Activated CD4-positive, alpha-beta T cell treated with anti-CD3 and anti-CD28 coated beads, Interleukin-2, Interleukin-6, amounts not matched to agents 100 ng/mL and 50 ng/mL, durations not matched to agents 16 hours and 8 hours (primary cell): Measurements from ENCODE around the gene C12orf56.
"Not testable (repeated sequence)": the region's sequence is repeated elsewhere in the genome, so short reads cannot be mapped to it uniquely, and the experiment has no call there.

Experiments
- DNase-seq: peaks from one replicate; pipeline ENCODE4 v3.0.0-alpha.2; 2020

C12orf56 gene

DNA sequence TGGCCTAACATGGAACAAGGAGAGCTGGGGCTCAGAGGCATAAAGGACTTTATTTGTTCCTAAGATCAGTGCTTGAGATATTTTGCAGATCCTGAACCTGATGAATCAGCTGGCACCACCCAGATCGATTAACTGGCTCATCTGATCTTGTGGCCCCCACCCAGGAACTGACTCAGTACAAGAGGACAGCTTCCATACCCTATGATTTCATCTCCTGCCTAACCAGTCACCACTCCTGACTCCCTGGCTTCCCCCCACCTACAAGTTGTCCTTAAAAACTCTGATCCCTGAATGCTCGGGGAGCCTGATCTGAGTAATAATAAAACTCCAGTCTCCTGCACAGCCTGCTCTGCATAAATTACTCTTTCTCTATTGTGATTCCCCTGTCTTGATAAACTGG is 5.1 kb downstream of the C12orf56 start:
- peak; percentile 57 for DNase-seq

DNA sequence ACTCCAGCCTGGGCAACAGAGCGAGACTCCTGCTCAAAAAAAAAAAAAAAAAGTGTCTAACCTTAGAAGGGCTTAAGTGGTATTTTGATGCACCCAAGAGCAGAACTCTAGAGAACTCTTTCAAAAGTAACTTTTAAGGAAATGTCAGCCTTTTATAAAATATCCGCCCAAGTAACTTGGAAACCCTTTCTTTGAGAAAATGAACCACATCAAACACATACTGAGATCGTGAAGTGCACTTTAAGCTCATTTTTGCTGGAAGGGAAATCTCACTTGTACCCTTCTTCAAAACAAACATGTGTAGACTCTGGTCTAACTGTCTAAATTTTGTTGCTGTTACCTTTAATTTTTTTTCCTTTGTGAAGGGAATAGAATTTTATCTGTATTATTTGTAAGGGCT is 5.5 kb downstream of the C12orf56 start:
- no peak for DNase-seq

DNA sequence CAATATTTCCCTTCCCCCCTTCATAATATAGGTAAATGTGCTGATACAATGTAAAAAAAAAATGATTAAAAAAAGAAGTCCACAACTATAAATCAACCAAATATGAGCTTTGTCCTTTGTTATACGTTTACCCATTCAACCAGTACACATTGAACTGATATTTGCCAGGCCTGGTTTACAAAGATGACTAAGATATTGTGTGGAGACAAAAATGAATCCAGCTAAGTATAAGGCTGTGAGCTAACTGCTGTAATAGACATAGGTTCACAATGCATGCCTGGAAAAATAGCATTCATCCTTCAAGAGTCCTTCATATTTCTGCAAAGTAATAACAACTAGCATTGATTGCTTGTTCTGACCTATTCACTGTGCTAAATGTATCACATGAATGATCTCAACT is 6.9 kb downstream of the C12orf56 start:
- no peak for DNase-seq

DNA sequence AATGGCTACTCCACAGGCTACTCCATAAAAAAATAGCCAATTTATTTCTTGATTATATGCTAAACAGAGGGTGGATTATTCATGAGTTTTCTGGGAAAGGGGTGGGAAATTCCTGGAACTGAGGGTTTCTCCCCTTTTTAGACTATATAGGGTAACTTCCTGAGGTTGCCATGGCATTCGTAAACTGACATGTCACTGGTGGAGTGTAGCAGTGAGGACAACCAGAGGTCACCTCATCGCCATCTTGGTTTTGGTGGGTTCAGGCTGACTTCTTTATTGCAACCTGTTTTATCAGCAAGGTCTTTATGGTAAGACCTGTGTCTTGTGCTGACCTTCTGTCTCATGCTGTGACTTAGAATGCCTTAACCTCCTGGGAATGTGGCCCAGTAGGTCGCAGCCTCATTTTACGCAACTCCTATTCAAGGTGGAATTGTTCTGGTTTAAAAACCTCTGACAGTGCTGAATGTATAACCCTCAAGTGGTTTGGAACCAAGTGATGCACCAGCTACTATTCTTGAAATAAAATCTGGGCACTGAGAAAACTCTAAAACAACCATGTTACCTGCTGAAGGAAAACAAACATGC is 27.7 kb downstream of the C12orf56 start:
- DNase-seq: no peak

DNA sequence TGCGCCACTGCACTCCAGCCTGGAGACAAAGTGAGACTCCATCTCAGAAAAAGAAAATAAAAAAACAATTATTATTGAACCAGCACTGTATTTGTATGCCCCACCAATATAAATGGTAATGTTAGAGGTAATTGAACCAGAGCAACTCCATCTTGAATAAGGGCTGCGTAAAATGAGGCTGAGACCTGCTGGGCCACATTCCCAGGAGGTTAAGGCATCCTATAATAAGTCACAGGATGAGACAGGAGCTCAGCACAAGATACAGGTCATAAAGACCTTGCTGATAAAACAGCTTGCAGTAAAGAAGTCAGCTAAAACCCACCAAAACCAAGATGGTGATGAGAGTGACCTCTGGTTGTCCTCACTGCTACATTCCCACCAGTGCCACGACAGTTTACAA is 29.4 kb downstream of the C12orf56 start:
- not testable (repeated sequence) for DNase-seq

DNA sequence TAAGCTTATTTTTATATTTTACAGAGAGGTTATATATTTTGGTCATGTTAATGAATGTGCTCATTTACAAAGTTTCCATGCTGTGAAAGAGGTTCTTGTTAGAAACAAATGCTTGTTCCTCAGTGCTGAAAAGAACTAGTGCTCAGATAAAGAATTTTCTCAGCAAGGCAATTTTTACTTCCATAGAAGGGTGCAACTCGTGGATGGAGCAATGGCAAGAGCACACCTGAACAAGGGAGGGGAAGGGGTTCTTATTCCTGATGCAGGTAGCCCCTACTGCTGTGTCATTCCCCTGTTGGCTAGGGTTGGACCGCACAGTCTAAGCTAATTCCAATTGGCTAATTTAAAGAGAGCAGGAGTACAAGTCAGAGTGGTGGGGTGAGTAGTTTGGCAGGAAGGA is 34.3 kb downstream of the C12orf56 start:
- not testable (repeated sequence) for DNase-seq

DNA sequence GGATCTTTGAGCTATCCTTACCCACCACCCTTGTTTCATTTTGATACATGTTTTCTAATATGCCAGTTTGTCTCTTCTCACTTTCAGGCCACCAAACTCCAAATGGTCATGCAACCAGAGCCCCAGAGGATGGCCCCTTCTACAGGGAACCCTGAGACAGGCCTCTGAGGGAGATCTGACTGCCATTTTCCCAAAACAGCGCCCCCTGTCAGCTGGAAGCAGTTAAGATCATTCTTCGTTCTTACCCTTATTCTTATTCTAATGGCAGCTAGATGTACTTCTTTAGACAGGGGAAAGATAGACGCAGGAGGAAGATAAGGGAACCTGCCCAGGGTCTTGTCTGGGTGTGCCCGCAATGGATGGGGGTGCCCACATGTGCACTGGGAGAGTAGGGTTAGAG is 38.4 kb downstream of the C12orf56 start:
- DNase-seq: no peak

DNA sequence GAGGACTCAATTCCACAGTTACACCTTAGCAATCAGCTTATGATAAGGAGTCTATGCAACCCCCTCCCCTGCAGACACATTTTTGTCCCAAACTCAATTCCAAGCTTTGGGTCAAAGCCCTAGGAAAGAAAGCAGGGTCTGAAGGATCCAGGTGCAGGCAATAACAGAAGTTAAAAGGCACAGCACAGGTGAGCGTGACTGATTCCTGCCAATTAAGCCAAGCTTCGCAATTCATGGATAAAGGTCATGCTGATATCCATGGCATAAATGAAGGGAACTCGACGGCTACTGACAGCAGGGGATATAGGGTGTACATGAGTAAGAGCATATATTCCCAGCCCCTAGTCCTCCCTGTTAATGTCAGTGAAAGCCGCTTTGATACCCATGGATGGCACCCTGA is 39.3 kb downstream of the C12orf56 start:
- no peak for DNase-seq

DNA sequence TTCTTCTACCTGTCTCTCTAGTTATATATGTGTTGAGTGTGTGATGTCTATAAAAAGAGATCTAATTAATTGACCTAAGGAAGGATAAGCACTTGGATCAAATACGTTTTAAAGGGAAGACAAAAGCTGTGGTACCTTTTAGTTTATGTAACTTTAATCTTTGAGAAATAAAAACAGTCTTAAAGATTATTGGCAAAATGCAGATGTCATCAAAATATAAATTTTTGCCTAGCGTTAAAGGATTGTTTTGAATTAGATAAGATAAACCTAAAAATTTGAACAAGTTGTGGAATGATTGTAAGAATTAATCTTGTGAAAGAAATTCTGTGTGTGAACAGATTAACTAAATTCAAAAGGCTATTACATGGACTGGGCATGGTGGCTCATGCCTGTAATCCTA is 42.9 kb downstream of the C12orf56 start:
- no peak for DNase-seq

DNA sequence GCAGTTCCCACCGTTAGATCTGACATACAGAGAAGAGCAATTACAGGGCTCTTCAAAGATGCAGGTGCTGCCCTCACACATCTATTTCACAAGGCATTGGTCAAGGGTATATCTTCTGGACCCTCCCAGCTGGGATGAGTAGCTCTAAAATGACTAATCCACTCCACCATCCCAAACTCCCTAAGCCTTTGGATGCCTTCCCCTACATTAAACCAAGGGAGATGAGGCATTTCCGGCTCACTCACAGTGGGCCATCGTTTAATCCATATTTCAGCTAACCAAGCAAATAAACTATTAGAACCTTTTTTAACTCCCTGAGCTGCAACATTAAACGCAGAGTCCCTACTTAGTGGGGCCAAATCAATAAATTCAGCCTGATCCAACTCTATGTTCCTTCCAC is 45.9 kb downstream of the C12orf56 start:
- not testable (repeated sequence) for DNase-seq

DNA sequence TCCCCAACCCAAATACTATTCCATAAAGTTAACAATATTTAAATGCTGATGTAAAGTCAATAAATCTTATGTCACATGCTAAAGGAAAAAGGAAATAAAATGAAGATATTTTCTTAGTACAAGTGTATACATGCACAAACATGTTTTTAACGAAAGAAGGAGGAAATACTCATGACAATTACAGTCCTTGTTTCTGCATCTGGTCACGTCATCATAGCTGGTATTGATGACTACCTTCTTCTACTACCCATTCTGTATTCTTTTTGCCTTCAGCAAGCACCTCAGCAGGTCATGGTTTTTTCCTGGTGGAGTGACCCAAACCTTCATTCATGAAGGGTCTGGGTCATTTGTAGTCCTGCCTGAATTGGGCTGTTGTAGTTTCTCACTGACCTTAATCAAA is 50.0 kb downstream of the C12orf56 start:
- not testable (repeated sequence) for DNase-seq

DNA sequence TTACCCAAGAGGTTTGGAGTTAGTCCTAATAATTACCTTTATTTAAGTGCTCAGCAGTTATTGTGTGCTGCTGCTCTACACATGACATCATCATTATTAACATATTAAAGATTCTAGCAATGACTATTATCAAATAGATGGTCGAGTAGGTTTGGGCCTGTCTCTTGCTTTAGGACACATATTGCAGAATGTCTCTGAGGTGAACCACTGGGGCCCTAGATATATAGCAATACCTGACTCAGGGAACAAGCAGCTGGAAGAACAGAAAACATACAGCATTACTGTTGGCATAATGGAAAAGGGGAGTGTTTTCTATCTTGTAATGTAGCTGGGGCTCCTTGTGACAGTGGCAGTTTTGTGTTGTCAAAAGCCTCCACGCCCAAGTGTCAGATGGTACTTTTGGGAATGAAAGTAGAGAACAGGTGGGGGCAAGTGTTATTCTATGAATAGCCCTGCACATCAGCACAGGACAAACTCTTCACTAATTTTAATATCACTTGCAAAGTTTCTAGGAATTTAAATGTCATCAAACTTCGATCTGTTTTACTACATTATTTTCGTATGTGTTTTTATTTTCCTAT is 54.6 kb downstream of the C12orf56 start:
- DNase-seq: no peak

DNA sequence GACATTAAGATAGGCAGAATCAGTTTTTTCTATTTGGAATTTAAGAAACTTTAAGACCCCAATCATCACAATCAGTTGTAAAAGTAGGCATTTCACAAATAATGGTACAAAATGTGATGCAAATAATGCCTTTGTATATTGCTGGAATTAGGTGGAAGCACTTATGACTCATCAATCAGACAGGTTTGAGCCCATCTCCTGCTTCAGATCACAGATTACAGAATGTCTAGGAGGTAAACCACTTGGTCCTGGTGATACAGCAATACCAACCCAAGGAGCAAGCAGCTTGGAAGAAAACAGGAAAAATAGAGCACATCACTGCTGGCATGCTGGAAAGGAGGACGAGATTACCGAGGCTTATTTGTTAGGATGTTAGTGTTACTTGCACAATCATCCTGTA is 57.6 kb downstream of the C12orf56 start:
- DNase-seq: no peak

DNA sequence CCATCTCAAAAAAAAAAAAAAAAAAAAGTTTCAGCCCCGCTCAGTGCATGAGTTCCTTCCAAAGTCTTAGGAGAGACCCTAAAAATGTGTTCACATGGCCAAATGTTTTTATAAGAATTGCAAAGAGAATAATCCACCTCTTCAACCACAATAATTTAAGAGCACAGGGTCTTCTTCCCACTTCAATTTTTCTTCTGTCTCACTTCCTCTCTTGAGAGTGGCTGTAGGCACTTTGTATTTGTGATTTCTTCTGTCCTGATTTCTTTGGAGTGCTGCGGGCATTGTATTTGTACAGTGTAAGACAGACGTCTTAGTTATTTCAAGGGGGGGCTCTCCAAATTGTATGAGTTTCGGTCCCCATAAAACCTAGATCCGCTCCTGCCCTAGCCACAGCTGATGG is 58.3 kb downstream of the C12orf56 start:
- no peak for DNase-seq

DNA sequence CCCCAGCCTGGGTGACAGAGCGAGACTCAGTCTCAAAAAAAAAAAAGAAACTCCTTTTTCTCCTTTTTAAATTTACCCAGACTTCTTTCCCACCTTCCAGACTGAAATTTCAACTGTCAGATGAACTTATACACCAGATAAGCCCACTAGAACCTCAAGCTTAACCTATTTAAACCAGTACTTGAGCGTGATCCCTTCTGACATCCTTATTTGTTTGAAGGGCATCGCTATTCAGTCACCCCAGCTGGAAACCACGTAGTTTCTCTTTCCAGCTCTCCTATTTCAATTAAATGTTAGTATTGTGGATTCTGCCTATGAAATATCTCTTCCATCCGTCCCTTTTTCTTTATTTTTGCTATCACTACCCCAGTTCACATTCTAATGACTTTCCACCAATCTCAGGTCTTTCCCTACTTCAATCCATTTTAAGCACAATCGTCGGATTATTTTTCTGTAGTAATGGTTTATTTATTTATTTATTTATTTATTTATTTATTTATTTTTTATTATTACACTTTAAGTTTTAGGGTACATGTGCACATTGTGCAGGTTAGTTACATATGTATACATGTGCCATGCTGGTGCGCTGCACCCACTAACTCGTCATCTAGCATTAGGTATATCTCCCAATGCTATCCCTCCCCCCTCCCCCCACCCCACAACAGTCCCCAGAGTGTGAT is 61.4 kb downstream of the C12orf56 start:
- not testable (repeated sequence) for DNase-seq

DNA sequence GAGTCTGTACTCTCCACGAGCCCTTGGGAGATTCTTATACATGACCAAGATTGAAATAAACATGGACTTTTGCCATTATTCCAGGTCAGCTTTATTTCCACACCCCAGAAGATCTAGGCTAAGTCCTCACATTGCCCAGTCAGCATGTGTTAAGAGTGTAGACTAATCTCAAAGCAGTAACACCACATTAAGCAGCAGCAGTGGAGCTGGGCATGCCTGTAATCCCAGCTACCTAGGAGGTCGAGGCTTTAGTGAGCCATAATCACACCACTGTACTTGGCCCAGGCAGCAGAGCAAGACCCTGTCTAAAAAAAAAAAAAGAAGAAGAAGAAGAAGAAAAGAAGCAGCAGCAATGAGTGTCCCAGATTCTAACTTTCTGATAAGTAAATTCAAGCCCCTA is 65.5 kb downstream of the C12orf56 start:
- DNase-seq: no peak

DNA sequence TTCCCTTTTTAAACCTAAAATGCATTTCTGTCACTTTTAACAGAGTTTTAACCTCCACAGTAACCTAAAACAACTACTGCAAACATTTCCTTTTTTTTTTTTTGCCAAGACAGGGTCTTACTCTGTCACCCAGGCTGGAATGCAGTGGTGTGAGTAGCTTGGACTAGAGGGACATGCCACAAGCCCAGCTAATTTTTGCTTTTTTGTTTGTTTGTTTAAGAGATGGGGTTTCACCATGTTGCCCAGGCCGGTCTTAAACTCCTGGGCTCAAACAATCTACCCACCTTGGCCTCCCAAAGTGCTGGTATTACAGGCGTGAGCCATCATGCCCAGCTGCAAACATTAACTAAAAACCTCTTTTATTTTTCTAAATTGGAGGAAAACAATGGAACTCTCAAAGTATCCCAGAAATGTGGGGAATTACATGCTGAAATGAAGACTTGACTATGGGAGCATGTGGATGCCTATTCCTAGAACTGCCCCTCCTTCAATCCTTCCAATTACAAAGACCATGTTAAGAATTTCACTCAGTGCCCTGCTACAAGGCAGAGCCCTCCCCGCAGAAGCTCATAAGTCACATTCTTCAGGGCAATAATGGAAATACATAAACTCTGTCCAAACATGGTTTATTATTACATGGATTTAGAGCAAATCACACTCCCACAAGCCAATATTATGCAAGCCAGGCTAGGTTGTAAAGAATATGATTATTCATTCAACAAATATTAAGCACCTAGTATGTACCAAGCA is 66.9 kb downstream of the C12orf56 start:
- no peak for DNase-seq

DNA sequence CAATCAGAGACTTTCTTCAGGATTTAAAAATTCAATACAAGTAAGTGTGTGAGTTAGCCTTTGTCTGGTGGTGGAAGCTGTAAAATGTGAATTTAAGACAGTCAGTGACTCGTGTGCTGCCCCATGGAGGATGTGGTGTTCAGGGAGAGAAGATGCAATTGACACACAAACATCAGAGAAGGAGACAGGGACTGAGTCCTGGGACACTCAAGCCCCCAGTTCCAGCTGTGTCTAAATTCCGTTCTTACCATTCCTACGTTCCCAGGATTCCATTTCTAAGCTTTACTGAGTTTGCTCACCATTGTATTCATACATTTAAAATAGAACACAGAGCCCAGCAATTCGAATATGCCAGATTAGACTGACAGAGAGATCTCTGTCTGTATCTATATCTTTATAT is 67.6 kb downstream of the C12orf56 start:
- no peak for DNase-seq

DNA sequence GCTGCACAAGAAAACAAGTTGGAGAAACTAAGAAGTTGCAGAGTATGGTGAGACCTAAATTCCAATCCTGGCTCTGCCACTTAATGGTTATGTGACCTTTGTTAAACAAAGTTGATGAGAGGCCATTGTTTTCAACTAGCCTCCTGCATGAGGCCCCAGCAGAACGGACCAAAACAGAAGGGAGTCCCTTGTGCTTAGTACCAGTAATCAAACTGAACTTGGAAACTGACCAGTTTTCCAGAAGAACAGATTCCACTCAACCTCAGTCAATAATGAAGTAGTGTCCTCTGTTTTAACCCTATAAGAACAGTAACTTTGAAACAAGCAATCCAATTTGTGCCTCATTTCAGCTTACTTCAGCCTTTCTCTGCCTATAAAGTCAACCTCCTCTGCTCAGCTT is 69.9 kb downstream of the C12orf56 start:
- DNase-seq: no peak

DNA sequence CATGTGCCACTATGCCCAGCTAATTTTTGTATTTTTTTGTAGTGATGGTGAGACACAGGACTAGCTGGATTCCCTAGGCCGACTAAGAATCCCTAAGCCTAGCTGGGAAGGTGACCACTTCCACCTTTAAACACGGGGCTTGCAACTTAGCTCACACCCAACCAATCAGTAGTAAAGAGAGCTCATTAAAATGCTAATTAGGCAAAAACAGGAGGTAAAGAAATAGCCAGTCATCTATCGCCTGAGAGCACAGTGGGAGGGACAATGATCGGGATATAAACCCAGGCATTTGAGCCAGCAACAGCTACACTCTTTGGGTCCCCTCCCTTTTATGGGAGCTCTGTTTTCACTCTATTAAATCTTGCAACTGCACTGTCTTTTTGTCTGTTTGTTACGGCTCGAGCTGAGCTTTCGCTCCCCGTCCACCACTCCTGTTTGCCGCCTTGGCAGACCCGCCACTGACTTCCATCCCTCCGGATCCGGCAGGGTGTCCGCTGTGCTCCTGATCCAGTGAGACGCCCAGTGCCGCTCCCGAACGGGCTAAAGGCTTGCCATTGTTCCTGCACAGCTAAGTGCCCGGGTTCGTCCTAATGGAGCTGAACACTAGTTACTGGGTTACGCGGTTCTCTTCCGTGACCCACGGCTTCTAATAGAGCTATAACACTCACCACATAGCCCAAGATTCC is 70.9 kb downstream of the C12orf56 start:
- not testable (repeated sequence) for DNase-seq

DNA sequence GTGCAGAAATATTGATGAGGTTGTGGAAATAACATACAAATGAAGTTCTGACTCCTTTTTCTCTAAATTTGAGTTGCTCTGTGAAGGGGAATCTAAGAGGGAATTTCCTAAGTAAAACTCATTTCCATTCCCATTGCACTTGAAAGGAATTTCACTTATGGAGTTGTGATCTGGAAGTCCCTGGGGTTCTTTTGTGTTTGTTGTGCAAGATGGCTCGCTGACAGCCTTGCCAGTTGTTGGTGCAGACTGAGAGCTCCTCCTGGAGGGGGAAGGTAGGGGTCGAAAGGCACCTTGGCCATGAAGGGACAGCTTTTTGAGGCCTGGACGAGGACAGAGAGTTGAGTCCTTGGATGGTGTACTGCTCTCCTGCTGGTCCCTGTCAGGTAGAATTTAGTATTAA is 72.0 kb downstream of the C12orf56 start:
- DNase-seq: no peak

DNA sequence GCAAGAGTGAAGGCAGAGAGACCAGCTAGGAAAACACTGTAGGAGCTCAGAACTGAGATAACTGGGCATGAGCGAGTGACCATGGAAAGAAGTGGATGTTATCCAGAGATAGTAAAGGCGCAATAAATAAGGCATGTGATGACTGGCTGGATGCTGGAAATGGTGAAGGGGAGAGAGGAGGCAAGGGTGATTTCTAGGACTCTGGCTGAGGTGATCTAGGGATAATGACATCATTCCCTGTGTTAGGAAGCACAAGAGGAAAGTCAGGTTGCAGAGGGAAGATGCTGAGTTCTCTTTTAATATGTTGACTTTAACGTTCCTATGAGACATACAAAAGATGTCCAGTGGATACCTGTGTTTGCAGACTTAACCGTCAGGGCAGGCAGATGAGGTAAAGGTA is 78.7 kb downstream of the C12orf56 start:
- no peak for DNase-seq

DNA sequence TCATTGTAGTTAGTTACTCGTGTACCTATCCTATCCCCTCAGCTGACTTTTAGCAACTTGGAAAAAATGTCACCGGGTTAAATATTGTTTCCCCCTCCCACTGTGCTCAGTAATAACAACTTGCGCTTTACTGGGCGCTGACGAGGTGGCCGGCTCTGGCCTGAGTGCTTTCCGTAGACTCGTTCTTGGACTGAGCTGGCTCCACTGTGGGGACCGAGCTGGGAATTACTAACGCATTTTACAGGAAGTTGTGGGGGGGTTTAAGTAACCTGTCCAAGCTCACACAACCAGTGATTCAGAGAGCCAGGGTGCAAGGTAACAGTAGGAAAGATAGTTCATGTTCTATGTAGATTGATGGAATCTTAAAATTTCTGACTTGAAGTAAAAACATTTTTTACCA is 86.0 kb downstream of the C12orf56 start:
- DNase-seq: no peak
